NCI-H1048 (cell line): Measurements from ENCODE around the gene RPGR.

ENCODE experiments used
- DNase-seq: peaks from one replicate; lab custom pipeline; 2025; lab: John Stamatoyannopoulos, UW

The RPGR gene, protein sequence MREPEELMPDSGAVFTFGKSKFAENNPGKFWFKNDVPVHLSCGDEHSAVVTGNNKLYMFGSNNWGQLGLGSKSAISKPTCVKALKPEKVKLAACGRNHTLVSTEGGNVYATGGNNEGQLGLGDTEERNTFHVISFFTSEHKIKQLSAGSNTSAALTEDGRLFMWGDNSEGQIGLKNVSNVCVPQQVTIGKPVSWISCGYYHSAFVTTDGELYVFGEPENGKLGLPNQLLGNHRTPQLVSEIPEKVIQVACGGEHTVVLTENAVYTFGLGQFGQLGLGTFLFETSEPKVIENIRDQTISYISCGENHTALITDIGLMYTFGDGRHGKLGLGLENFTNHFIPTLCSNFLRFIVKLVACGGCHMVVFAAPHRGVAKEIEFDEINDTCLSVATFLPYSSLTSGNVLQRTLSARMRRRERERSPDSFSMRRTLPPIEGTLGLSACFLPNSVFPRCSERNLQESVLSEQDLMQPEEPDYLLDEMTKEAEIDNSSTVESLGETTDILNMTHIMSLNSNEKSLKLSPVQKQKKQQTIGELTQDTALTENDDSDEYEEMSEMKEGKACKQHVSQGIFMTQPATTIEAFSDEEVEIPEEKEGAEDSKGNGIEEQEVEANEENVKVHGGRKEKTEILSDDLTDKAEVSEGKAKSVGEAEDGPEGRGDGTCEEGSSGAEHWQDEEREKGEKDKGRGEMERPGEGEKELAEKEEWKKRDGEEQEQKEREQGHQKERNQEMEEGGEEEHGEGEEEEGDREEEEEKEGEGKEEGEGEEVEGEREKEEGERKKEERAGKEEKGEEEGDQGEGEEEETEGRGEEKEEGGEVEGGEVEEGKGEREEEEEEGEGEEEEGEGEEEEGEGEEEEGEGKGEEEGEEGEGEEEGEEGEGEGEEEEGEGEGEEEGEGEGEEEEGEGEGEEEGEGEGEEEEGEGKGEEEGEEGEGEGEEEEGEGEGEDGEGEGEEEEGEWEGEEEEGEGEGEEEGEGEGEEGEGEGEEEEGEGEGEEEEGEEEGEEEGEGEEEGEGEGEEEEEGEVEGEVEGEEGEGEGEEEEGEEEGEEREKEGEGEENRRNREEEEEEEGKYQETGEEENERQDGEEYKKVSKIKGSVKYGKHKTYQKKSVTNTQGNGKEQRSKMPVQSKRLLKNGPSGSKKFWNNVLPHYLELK

GRCh38 chrX:38327007-38327774 lies at the start of gene RPGR:
TSS of gene RPGR (minus strand) at chrX:38327509. CDS start at chrX:38327367, 142 bp downstream.
- peak; percentile 54 for DNase-seq

DNA sequence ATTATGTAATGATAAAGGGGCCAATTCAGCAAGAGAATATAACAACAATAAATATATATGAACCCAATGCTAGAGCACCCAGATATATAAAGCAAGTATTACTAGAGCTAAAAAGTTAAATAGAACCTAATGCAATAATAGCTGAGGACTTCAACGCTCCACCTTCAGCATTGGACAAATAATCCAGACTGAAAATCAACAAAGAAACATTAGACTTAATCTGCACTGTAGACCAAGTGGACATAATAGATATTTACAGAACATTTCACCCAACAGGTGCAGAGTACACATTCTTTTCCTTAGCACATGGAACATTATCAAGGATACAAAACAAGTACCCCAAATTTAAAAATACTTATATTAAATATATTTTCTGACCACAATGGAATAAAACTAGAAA lies 49.4 kb upstream of the RPGR start:
- no peak for DNase-seq

- no peak for DNase-seq
Observed at GRCh38 chrX:38375891-38376290, 48.6 kb upstream of the RPGR start.

DNA sequence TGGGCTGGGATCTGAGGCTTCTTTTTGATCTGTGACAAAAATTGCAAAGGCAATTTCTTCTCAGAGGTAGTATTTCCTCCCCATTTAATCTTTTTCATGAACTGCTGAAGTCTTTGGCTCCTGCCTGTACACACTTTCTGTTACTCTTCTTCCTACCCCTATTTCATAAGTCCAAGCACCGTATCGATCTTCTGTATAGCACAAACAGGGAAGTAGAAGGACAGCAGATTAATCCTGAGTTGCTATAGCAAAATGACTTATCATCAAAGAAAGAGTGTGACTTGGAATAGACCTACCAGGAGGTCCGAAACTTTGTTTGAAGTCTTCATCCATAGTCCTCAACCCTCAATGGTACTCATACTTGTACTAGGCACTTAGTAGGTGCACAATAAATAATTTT lies 47.1 kb upstream of the RPGR start:
- no peak for DNase-seq

- DNase-seq = no peak
Observed at GRCh38 chrX:38371641-38372040, 44.3 kb upstream of the RPGR start.

DNA sequence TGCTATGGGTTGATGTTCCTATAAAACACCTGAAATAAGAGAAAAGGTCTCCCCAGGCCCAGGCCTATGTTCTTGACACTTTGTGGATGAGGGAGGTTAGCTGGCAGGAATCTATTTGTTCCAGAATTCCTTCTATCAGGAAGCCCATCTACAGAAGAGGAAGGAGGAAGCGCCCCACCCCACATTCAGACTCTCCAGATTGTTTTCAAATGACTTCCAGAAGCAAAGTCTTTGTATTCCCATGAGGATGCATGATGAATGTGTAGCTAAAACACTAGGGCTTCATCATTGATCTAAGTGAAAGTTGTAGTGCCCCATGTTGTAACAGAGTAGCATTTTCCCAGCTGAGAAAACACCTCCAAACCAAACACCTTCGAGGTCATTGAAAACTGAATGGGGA lies 41.5 kb upstream of the RPGR start:
- no peak for DNase-seq

DNA sequence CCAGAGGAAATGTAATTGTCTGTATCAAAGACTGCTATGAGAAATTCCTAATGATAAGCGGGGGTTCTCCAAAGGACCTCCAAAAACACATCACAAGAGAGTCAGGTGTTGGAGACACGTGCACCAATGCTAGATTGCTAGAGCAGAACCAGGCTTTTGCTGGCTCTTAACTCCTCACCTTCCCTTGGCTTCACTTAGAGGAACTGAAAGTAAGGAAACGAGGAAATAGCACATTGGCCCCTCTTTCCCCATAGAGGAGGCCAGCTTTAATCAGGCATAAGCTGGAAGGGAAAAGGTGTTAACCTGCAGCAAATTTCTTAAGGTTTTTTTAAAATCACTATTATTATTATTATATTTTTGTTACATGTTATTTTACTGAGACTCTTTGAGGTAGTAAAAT lies 38.6 kb upstream of the RPGR start:
- DNase-seq = no peak

GRCh38 chrX:38363046-38363445 lies 35.7 kb upstream of the RPGR start:
- no peak for DNase-seq

GRCh38 chrX:38357747-38358673 lies 30.7 kb upstream of the RPGR start:
- no peak for DNase-seq

DNA sequence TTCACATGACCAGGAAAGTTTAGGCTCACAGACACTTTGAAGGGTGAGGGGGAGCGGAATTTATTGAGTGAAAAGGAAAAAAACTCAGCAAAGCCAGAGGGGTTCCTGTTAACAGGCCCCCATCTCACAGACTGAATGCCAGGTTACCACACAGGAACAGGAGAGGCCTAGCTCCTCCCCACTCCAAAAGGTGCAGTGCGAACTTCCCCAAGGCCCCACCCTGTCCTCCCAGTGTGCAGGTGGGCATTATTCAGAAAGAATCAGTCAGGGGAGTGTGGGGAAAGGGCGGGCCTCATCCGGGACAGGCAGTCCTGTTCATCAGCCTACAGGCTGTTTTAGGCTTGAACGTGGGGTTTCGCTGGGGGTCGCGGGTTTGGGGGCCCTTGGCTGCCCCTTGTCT lies 29.1 kb upstream of the RPGR start:
- no peak for DNase-seq

- no peak for DNase-seq
Observed at GRCh38 chrX:38352362-38352761, 25.1 kb upstream of the RPGR start, which contains the start of gene OTC. TSS of gene OTC (plus strand) at chrX:38352604. CDS start at chrX:38352697, 93 bp downstream.

DNA sequence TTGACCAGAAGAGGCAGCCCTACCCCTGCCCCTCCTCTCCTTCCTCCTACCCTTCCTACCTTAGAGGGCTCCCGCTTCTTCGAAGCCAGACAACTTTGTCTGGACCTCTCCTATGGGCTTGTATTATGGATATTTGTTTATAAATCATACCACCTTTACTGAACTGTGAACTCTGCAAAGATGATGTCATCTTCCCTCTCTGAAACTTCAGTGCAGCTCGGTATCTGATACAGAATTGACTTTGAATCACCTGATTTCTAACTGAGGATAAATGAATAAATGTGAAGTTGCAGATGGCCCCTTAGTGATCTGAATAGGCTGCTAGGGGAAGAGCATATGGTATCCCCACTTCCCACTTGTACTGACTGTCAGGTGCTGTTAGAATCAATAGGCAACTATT lies 24.0 kb upstream of the RPGR start:
- DNase-seq = no peak

DNA sequence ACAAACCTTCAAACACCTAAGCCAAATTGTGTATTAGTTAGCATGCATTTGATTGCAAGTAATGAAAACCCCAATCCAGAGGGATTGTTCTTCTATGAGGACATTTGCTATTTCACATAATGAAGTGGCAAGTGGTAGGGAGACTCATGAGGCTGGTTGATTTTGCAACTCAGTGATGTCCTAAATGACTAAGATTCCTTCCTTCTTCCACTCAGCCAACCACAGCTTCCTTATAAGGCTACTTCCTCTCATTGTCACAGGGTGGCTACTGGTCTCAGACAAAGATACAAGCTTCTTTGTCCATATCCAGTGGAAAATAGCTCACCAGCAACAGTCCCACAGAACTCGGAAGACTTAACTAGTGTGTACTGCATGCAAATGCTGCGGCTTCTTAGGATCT lies 19.8 kb upstream of the RPGR start:
- no peak for DNase-seq

- DNase-seq = no peak
Observed at GRCh38 chrX:38346150-38346549, 18.8 kb upstream of the RPGR start.

DNA sequence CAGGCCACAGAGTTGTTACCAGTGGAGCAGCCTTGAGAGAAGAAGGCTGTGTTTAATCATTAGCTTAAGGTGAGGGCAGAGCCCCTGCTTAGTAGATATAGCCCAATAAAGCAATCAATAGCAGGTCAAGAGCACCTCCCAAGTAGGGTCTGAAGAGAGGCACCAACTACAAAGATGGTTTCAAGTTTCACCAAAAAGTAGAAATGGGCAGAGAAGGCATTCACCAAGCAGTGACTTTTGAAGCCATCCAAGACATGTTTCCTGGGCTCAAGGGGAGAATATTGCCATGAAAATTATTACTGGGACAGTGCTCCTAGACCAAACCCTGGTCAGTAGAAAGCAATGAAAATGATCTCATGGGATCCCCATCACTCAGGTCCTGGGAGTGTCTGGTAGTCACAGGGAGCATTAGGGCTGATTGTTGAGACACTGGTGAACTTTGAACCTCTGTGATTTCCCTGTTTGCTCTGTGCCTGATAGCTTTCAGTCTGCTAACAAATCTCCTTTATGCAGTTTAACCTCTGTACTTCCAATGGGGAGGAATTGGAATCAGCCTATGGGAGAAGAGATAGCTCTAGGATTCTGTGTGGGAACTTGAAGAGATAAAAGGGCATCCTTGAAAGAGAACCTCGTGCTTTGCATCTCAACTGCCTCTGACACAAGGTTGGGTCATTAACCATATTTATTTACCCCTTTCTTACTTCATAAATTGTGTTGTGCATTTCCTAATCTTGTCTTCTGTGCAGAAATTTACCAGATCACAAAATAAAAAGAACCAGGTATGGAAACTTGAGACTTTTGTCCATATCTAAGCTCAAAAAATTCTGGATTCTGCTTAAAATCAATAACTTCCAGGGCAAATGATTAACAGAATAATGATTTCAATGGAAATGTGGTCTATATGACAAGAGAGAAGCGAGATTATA lies 15.8 kb upstream of the RPGR start:
- DNase-seq = no peak

- no peak for DNase-seq
Observed at GRCh38 chrX:38341442-38341841, 14.1 kb upstream of the RPGR start.

GRCh38 chrX:38336538-38337240 lies 9.4 kb upstream of the RPGR start:
- DNase-seq = no peak

DNA sequence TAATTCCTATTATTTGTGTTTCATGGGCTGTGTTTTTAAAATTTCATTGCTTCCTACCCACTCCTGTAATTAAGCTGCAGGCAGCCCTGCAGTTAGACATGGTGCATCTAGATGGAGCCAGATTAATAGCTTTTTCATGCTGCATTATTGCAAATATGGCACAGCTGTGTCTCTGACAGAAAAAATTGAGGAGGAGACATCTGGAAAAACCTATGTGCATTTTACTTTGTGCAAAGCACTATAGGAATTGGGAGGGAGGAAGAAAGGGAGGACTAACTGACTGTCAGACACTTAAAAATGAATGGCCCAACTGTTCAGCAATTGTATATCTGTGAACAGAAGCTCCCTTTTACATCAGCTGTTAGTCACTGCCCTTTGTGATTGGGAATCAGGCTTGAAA lies 8.1 kb upstream of the RPGR start:
- DNase-seq = no peak

DNA sequence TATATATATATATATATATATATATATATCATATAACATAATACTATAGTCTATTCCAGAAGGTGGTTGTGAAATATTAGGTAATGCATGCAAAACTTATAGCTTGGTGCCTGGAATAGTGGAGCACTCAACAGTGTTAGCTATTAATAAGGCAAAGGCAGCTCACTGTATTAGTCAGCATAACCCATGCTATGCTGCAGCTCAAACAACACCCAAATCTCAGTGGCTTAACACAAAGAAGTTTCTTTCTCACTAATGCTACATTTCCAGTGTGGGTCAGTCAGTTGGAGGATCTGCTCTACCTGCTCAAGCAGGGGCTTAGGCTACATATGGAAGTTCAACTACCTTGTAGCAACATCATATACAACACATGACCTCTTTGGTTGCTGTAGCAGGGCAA lies 5.2 kb upstream of the RPGR start:
- DNase-seq = no peak
